GM23248 (cell line): Measurements from ENCODE around the gene EIPR1. TPM values are rescaled to one million over a fixed set of nuclear protein-coding genes. Genes with fewer than 3 reads are reported as not detected.

Source experiments
- DNase-seq: peaks from one replicate; pipeline ENCODE4 v3.0.0-alpha.2; 2015
- H2AFZ ChIP-seq: fragments of 200-600 bp; sonication (generic); 2 replicates; pipeline ENCODE4 v1.6.1; 2016; ENCODE audit warnings: antibody characterized with exemption
- H3F3A ChIP-seq: fragments of 200-600 bp; sonication (generic); 2 replicates; pipeline ENCODE4 v1.6.1; 2016; ENCODE audit warnings: mild to moderate bottlenecking, antibody characterized with exemption, mixed run types; ENCODE audit not compliant: insufficient read depth
- H3K27ac ChIP-seq: fragments of 200-600 bp; sonication (generic); 2 replicates; pipeline ENCODE4 v1.5.1; 2016; ENCODE audit warnings: mild to moderate bottlenecking
- H3K27me3 ChIP-seq: fragments of 200-600 bp; sonication (generic); replicated peaks from 2 replicates; pipeline ENCODE4 v1.6.1; 2016; ENCODE audit warnings: mild to moderate bottlenecking; ENCODE audit not compliant: insufficient read depth
- H3K36me3 ChIP-seq: fragments of 200-600 bp; sonication (generic); 2 replicates; pipeline ENCODE4 v1.6.1; 2016; ENCODE audit warnings: low read depth, mild to moderate bottlenecking
- H3K4me1 ChIP-seq: fragments of 200-600 bp; sonication (generic); 2 replicates; pipeline ENCODE4 v1.6.1; 2016; ENCODE audit warnings: mild to moderate bottlenecking; ENCODE audit not compliant: insufficient read depth
- H3K4me2 ChIP-seq: fragments of 200-600 bp; sonication (generic); one replicate; pipeline ENCODE4 v1.6.1; 2016; ENCODE audit warnings: mild to moderate bottlenecking; ENCODE audit not compliant: unreplicated experiment
- H3K4me3 ChIP-seq: fragments of 200-600 bp; sonication (generic); 2 replicates; pipeline ENCODE4 v1.5.1; 2016; ENCODE audit warnings: mild to moderate bottlenecking
- H3K79me2 ChIP-seq: fragments of 200-600 bp; sonication (generic); 2 replicates; pipeline ENCODE4 v1.6.1; 2016; ENCODE audit warnings: mild to moderate bottlenecking; ENCODE audit not compliant: insufficient read depth
- H3K9ac ChIP-seq: fragments of 200-600 bp; sonication (generic); 2 replicates; pipeline ENCODE4 v1.6.1; 2016; ENCODE audit warnings: mild to moderate bottlenecking
- H3K9me2 ChIP-seq: fragments of 200-600 bp; sonication (generic); 2 replicates; pipeline ENCODE4 v1.6.1; 2016; ENCODE audit warnings: mixed run types, mild to moderate bottlenecking, moderate library complexity; ENCODE audit not compliant: insufficient read depth
- H3K9me3 ChIP-seq: fragments of 200-600 bp; sonication (generic); one replicate; pipeline ENCODE4 v1.6.1; 2017; ENCODE audit warnings: low read depth
- H4K20me1 ChIP-seq: fragments of 200-600 bp; sonication (generic); 2 replicates; pipeline ENCODE4 v1.6.0; 2016; ENCODE audit not compliant: insufficient read depth
- EZH2 ChIP-seq: fragments of 200-600 bp; sonication (generic); IDR thresholded peaks from 2 replicates; pipeline ENCODE4 v1.6.1; 2018; ENCODE audit warnings: antibody characterized with exemption, mild to moderate bottlenecking; ENCODE audit not compliant: insufficient read depth, poor library complexity, severe bottlenecking
- EZH2phosphoT487 ChIP-seq: fragments of 200-600 bp; sonication (generic); IDR thresholded peaks from 2 replicates; pipeline ENCODE4 v1.6.1; 2018; ENCODE audit warnings: antibody characterized with exemption, moderate library complexity, mild to moderate bottlenecking, low read depth; ENCODE audit not compliant: insufficient read depth
- WGBS, 2 experiments: methylation state at CpG; one replicate each; pipeline ENCODE4 v1.1.6; 2015 to 2017; ENCODE audit warnings: low lambda C conversion rate in 2 of 2, low coverage in 1 of 2; ENCODE audit errors: missing lambda C conversion rate in 2 of 2; 5-methylcytosine and 5-hydroxymethylcytosine counted together
- in situ Hi-C: fragments of 300-500 bp; cut with MboI; formaldehyde crosslinking; loops from 2 replicates; pipeline ENCODE4 v1.15.0; 2020
- polyA plus RNA-seq: library from polyadenylated mRNA; unstranded; fragments of >200 nt; fragmentation: Nextera tagmentation; extraction: Ambion mirVana; gene quantifications from 2 replicates; pipeline ENCODE4 v1.2.1, GENCODE V29; 2016
- total RNA-seq: library from RNA; depleted of rRNA; stranded (reverse); fragments of >200 nt; shearing (Covaris generic); gene quantifications from 2 replicates; pipeline ENCODE4 v1.2.3, GENCODE V29; 2014

EIPR1 gene
- total and polyA plus RNA-seq, 2 experiments from 2014 or later = 20.2 to 46.5 TPM

- in situ Hi-C loops = no loop called here
- Histone ChIP-seq H3K79me2 (no peaks in the 10 kb centered on the region; the same call in 1 of the 2 replicates), H3K36me3 (no peaks in the 10 kb centered on the region), H3K4me3 (no peak overlapping the region), H3K4me2 (no peak overlapping the region), H3K4me1 (no peaks in the 10 kb centered on the region), H3K9ac (no peak overlapping the region), H3K9me2 (no peaks in the 10 kb centered on the region), H2AFZ (no peak overlapping the region), H3F3A (no peaks in the 10 kb centered on the region), H3K27me3 (no peaks in the 10 kb centered on the region), H4K20me1 (no peaks in the 10 kb centered on the region), H3K9me3 (no peaks in the 10 kb centered on the region), H3K27ac (no peak overlapping the region)
- TF ChIP-seq EZH2 (no peak), EZH2phosphoT487 (no peak)
- 96 to 98% methylated on average over 9 to 12 of the region's 12 CpGs for WGBS, 2 experiments
- no peak for DNase-seq
These were observed 66.0 kb downstream of the EIPR1 start for GRCh38 chr2:3311601-3312000.

GRCh38 chr2:3309496-3310355, 67.9 kb downstream of the EIPR1 start:
- Histone ChIP-seq H3F3A (no peaks in the 10 kb centered on the region), H2AFZ (no peak overlapping the region), H3K4me3 (no peak overlapping the region), H3K4me2 (no peak overlapping the region), H3K27me3 (no peaks in the 10 kb centered on the region), H3K4me1 (no peaks in the 10 kb centered on the region), H4K20me1 (no peaks in the 10 kb centered on the region), H3K27ac (no peak overlapping the region), H3K36me3 (no peaks in the 10 kb centered on the region), H3K79me2 (no peaks in the 10 kb centered on the region; the same call in 1 of the 2 replicates), H3K9me3 (no peaks in the 10 kb centered on the region), H3K9me2 (no peaks in the 10 kb centered on the region), H3K9ac (no peak overlapping the region)
- in situ Hi-C loops = no loop called here
- no peak for DNase-seq
- TF ChIP-seq EZH2phosphoT487 (no peak), EZH2 (no peak)
- WGBS, 2 experiments = 95% methylated on average over 23 of the region's 23 CpGs

- H3F3A ChIP-seq = no peaks in the 10 kb centered on the region; the same call in 1 of the 2 replicates
- DNase-seq = no peak
- no peaks in the 10 kb centered on the region; the same call in 1 of the 2 replicates for H3K79me2 ChIP-seq
- H3K9me3 ChIP-seq = no peaks in the 10 kb centered on the region
- H3K27me3 ChIP-seq = no peaks in the 10 kb centered on the region
- H3K36me3 ChIP-seq = no peaks in the 10 kb centered on the region
- in situ Hi-C loops = no loop called here
- no peak overlapping the region for H3K9ac ChIP-seq
- no peak overlapping the region for H2AFZ ChIP-seq
- H4K20me1 ChIP-seq = no peaks in the 10 kb centered on the region
- 88 to 91% methylated on average over 9 of the region's 9 CpGs for WGBS, 2 experiments
- TF ChIP-seq EZH2phosphoT487 (no peak), EZH2 (no peak)
- H3K27ac ChIP-seq = no peak overlapping the region
- no peak overlapping the region for H3K4me2 ChIP-seq
- H3K9me2 ChIP-seq = no peaks in the 10 kb centered on the region
- no peak overlapping the region for H3K4me3 ChIP-seq
- no peaks in the 10 kb centered on the region for H3K4me1 ChIP-seq
These were observed 69.7 kb downstream of the EIPR1 start for GRCh38 chr2:3307901-3308300.

GRCh38 chr2:3307236-3307635, 70.4 kb downstream of the EIPR1 start:
- Histone ChIP-seq H3K4me2 (no peak overlapping the region), H4K20me1 (no peaks in the 10 kb centered on the region), H3K4me3 (no peak overlapping the region), H3F3A (no peaks in the 10 kb centered on the region; the same call in 1 of the 2 replicates), H3K9me3 (no peaks in the 10 kb centered on the region), H3K27ac (no peak overlapping the region), H3K27me3 (no peaks in the 10 kb centered on the region), H3K4me1 (no peaks in the 10 kb centered on the region), H3K79me2 (no peaks in the 10 kb centered on the region; the same call in 1 of the 2 replicates), H3K9me2 (no peaks in the 10 kb centered on the region), H2AFZ (no peak overlapping the region), H3K9ac (no peak overlapping the region), H3K36me3 (no peaks in the 10 kb centered on the region)
- no peak for TF ChIP-seq EZH2
- no peak for TF ChIP-seq EZH2phosphoT487
- WGBS, 2 experiments = 97 to 99% methylated on average over 9 of the region's 9 CpGs
- in situ Hi-C loops = no loop called here
- DNase-seq = no peak
